HG03060 (cell line): ENCODE measurements around the gene IL18BP.

Experiments used
- ATAC-seq: cut with Tn5 transposase; IDR thresholded peaks from one replicate; pipeline ENCODE4 v1.9.1; 2021; ENCODE audit warnings: low read depth, moderate number of reproducible peaks; ENCODE audit not compliant: unreplicated experiment

The IL18BP gene

DNA sequence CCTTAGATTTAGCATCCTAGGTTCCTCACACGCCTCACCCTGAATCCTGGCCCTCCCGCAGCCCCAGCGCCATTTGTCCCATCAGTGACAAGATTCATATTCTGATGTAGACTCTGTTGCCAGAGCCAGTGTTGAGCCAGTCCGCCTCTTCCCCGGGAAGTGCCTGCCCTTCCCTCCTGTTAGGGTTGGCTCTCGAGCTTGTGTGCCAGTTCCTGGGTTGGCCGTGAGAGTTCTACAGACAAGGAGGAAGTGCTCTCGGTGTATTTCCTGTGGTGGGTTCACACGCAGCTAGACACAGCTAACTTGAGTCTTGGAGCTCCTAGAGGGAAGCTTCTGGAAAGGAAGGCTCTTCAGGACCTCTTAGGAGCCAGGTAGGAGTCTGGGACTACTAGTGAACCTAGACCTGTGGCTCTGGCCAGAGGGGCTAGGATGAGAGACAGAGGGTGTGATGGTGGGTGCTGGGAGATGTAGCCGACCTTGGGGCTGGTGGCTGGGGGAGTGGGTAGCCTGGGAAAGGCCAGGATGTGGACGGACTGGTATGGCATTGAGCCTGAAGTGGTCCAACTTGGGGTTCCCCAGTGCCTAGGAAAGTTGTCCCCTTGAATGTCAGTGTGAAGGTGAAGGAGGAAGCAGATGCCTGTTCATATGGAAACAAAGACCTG lies at the start of gene IL18BP:
Gene IL18BP, plus strand, starts transcription at position 261 of the 662 bp plus-strand sequence. CDS start 1,076 bp downstream, outside the sequence.
- no peak for ATAC-seq

DNA sequence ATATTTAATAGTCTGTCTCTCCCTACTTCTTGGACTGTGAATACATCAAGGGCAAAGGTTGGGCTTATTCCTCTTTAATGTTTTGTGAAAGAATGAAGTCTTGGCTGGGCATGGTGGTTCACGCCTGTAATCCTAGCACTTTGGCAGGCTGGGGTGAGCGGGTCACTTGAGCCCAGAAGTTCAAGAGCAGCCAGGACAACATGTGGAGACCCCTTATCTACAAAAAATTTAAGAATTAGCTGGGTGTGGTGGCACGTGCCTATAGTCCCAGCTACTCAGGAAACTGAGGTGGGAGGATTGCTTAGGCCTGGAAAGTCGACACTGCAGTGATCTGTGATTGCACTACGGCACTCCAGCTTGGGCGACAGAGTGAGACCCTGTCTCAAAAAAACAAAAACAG lies 49.7 kb upstream of the IL18BP start:
- ATAC-seq = no peak

DNA sequence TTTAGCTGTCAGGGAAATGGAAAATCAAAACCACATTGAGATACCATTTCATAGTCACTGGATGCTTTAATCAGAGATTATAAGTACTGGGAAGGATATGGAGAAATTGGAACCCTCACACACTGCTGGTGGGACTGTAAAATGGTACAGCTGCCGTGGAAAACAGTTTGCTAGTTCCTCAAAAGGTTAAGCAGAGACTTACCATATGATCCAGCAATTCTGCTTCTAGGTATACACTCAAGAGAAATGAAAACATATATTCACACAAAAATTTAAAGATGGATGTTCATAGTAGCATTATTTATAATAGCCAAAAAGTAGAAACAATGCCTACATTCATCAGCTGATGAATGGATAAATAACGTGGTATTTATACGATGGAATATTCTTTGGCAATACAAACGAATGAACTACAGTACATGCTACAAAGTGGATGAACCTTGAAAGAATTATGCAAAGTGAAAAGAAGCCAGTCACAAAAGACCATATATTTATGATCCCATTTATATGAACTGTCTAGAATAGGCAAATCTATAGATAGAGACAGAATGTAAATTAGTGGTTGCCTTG lies 46.9 kb upstream of the IL18BP start:
- no peak for ATAC-seq

DNA sequence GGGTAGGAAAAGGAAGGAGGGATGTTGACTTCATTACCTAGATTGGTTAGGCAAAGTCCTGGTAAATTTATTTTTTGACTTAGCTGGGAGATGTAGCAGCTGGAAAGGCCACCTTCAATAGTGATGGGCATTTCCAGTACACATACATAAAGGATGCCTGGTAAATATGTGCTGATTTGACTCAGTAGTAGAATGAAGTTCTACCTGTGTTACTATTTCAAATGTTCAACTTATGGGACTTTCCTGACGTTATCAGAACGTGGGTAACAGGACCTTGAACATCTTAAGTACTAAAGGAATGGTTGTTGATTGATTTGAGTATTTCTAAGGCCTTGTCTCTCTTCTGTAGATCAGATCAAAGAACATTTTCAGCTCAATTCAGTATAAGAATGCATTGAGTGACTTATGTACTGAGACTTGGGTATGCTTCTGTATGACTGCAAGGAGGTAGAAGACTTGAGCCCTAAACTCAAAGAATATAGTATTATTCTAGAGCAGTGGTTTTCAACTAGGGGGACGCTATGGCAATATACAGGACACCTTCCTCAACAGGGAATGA lies 42.7 kb upstream of the IL18BP start:
- ATAC-seq = no peak

DNA sequence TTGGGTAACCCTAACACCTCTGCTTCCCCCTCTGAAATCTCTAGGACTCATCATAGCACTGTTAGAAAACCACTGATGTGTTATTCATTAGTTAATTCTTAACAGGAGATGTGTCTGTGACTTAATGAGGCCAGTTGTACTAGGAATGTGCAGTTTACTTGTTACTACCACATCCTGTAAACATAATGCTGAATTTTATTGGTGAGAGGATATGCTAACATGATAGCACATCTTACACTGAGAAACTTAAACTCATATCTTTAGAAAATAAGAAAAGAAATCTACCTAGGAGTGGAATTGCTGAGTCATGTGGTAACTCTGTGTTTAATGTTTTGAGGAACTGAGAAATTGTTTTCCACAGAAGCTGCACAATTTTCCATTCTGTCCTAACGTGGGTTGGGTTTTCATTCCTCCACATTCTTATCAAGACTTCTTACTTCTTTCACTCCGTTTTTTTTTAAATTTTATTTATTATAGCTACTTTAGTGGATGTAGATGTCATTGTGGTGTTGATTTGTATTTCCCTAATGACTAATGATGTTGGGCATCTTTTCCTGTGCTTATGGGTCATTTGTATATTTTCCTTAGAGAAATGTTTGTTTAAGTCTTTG lies 36.2 kb upstream of the IL18BP start:
- peak; percentile 50 for ATAC-seq

DNA sequence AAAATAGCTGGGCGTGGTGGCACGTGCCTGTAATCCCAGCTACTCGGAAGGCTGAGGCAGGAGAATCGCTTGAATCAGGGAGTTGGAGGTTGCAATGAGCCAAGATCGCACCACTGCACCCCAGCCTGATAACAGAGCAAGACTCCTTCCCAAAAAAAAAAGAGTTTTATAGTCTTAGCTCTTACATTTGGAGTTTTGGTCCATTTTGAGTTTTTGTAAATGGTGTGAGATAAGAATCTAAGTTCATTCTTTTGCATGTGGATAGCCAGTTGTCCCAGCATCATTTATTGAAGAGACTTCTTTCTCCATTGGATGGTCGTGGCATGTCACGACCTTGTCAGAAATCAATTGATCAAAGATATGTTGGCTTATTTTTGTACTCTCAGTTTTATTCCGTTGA lies 35.2 kb upstream of the IL18BP start:
- ATAC-seq = no peak

DNA sequence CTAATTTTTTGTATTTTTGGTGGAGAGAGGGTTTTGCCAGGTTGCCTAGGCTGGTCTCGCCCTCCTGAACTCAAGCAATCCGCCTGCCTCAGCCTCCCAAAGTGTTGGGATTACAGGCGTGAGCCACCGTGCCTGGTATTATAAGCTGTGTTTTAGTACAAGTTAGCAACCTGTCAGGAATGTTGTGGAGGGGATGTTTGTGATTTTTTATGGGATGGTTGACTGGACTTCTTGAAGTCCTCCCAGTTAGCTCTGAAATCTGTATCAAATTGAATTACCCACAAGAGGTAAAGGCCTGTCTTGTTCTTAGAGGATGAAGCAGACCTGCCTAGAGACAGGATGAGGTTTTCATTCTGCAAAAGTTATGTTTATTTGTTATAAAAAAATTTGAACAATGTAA lies 34.1 kb upstream of the IL18BP start:
- no peak for ATAC-seq

DNA sequence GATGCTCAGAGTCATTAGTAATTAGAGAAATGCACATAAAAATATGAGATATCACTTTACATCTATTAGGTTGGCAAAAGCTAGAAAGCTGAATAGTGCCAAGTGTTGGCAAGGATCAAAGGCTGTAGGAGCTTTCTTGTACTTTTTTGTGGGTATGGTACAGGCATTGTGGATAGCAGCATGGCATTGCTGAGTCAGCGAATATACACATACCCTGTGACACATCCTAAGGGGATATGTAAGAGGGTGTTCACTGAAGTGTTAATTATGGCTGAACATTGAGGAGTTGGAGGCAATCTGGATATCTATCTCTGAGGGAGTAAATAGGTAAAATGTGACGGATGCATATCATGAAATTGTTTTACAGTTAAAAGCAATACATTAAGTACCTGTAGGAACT lies 27.0 kb upstream of the IL18BP start:
- ATAC-seq = no peak

DNA sequence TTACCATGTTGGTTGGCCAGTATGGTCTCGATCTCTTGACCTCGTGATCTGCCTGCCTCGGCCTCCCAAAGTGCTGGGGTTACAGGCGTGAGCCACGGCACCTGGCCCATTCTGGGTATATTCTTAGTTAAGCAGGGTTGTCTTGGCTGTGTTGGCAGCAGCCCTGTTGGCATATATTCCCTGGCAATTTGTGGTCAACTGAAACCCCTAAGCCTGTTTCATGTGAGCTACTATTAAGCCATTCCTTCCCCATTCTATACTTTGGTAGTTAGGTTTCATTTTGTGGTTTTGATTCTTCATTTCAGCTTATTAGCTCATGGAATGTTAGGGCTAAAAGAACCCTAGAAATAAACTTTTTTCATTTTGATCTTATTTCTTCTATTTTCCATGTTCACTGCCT lies 22.2 kb upstream of the IL18BP start:
- no peak for ATAC-seq

DNA sequence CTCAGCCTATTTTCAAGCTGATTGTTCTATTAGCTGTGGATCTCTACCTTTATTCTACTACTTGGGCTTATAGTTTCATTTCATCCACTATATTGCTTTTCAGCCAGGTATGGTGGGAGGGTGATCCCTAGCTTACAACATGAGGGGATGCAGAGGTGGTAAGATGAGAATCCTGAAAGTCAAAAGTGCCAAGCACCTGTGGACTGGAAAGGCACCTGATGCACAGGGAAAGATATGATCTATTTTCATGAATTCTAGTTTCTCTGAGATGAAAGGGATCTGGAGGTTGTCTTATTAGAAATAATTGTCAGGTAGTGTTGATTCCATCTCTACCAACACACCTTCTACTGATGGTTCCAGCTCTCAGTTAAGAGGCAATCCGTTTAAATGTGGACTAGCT lies 21.6 kb upstream of the IL18BP start:
- no peak for ATAC-seq

DNA sequence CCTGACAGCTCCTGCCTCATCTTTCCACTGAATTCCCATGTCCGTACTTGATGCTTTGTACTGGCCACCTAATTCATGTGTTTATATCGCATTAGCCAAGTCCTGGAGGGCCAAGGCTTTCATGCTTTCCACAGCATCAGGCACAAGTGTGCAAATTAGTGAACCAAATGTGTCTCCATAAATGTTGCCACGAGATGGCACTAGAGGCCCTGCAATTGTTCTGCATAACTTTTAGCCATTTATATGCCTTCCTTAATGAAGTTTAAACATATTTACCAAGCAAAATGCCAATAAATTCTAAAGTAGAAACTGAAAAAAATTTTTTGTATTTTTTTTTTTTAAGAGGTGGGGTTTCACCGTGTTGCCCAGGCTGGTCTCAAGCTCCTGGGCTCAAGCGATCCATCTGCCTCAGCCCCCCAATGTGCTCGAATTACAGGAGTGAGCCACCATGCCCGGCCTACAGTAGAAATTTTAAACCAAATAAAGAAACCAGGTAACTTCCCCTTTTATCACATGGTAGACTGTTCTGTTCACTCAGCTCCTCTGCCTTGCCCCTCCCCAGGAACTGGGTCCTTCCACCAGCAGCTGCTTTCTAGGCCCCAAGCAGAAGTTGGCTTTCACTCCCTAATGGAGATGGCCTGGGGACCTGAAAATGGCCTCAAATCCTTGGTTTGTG lies 20.8 kb upstream of the IL18BP start:
- no peak for ATAC-seq

DNA sequence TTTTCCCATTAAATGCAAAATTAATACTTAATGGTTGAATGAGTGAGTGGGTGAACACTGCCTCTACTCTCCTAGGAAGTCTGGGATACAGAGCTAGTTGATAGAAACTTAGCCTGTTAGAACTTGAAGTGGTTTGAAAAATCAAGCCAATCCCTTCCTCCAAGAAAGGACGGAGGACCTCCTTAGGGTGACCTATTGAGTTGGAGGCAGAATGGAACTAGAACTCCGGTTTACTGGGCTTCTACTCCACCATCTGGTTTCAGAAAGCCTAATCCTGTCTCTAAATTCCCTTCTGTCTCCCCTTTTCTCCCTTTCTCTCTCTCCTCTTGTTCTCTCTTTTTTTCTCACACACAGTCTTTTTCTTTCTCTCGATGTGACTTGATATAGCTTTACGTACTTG lies 19.6 kb upstream of the IL18BP start:
- ATAC-seq = no peak

DNA sequence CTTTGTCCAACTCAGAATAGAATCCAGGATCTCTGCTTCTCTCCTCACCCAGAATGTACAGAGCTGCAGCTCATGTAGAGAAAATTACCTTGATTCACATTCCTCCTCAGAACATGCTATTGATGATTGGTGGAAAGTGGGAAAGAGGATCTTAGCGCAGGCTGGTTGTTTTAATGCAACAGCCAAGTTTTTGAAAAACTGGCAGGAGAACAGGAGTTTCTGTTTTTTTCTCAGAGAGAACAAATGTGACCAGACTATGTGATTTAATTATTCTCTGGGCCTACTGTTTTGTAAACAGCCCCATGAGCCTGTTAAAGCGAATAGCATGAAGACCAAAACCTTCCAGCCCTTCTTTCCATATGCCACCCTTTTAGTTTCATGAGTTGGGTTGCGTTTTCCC lies 19.1 kb upstream of the IL18BP start:
- no peak for ATAC-seq

DNA sequence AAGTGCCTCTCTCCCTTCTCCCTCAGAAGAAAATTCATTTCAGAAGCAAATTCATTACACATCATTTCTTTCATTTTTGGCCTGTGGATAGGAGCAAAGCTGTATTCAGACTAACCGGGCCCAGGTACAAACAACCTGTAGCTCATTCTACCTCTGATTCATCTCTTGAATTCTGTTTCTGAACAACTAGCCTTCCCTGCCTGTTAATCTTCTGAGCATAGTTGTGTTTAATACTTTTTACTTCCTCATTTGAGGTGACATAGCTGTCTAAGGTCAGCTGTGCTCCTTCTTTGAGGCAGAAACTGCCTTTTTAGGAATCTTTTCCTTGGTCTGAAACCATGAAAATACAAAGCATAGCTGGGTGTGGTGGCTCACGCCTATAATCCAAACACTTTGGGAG lies 12.6 kb upstream of the IL18BP start:
- no peak for ATAC-seq

DNA sequence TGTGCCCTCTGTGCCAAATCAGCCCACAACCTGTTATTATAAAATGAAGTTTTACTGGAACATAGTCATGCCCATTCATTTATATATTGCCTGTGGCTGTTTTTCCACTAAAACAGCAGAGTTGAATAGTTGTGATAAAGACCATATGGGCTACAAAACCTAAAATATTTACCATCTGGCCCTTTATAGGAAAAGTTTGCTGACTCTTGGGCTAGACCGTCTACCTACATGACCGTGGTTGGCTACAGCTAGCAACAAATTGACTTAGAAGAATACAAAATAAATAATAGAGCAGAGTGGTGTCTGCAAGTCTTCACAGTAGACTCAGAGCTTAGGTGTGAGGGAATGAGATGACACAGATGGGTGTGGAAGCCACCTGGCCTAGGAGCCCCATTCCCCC lies 11.2 kb upstream of the IL18BP start:
- no peak for ATAC-seq

DNA sequence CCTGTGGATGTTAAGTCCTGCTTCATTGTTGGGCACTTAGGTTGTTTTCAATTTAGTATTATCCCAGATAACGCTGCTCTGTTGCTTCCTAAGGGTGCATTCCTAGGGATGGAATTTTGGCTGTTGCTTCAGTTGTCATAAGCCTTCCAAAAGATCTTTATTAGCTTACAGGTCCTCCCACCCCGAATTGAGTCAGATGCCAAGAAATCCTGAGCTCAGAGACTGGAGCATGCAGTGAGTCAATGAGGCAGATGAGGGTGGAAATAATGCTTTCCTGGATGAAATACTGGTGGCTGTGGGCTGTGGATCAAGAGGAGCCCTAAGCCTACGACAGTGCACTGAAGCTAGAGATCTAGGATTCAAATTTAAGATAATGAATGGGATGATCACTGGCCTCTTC lies 10.7 kb upstream of the IL18BP start:
- no peak for ATAC-seq

DNA sequence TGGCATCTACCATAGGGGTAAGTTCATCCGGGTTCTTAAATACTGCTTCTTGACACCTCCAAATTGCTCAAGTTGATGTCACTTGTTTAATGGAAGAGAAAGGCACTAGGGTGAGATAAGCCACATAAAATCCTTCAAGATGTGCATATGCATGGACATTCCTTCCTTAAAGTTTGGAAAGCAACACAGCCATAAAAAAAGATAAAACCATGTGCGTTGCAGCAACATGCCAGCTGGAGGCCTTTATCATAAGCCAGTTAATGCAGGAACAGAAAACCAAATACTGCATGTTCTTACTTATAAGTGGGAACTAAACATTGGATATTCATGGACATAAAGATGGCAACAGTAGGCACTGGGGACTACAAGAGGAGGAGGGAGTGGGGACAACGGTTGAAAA lies 8.0 kb upstream of the IL18BP start:
- no peak for ATAC-seq

DNA sequence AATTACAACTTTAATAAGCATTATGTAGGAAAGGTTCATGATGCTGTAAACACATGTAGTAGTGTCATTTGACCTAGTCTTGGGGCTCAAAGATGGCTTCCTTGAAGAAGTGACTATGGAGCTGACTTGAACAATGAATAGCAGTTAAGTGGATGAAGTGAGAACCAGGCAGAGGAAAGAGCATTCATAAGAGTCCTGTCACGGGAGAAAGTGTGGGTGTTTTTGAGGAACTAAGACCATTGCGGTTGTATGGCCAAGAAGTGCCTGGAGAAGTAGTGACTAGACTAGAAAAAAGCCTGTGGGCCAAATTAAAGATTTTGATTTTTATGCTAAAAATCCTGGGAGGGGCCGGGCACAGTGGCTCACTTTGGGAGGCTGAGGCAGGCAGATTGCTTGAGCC lies 7.2 kb upstream of the IL18BP start:
- peak; percentile 62 for ATAC-seq

DNA sequence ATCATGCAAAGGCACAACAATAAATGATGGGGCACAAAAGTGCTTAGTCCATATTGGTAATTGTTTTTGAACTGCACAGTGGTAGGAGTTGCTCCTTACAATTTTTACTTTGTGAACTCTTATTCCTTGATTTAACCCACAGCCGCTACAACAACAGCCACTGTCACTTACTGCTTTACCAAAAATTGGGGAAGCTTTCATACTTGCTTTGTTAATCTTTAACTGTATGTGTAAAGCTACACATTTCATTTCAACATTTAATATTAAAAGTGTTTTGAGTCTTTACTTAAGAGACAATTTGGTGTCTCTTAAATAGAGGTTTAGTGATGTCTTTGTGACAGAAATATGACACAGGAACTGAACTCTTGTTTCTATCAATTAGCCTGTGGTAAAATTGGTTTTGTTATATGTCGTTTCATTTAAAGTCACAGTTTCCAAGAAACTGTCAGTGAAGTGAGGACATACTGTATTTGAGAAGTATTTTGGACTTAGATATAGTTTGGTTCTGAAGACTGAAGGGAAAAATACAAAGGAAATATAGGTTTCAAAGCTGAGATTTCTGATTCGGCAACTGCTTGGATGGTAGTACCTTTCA lies 6.5 kb upstream of the IL18BP start:
- ATAC-seq = no peak

DNA sequence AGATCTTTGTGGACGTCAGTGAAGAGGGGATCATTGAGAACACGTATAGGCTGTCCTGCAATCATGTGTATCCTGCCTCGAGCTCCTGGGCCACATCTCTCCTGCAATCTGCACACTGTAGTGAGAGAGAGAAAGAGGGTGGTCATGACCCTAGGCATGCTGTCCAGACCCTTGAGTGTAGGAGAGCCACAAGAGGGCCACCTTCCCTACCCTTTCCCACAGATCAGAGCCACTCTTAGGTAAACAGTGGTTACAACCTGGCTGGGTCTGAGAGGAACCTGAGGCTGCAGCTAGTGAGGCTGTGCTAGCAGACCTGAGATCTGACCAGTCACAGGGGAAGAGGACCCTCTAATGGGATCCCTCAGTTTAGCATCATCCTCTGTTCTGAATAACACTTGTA lies 3.9 kb upstream of the IL18BP start:
- ATAC-seq = no peak

DNA sequence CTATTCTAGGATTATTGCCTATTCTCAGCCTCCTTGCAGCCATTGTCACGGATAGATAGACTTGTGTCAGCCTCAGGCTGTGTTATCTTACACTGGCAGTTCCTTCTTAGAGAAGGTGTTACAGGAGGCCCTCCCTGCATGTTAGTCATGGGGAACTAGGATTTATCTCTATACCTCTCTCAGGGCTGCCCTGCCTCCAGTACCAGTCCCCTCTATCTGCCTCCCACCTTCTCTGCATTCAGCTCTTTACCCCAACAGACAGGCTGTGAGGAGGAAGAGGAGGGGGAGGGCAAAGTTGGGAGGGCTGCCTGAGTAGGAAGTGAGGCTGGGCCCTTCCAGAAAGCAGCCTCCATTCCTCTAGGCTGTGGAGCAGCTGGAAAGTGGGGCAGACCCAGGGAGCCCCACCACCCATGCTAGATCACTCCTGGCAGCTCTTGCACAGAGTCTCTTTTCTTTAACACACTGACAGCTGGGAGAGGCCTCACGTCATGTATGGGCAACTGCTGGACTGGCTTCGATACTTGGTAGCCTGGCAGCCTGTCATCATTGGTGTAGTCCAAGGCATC lies 2.9 kb upstream of the IL18BP start:
- ATAC-seq = no peak
